GM23338 (cell line): ENCODE data around the gene TRIO. TPM values are rescaled to one million over a fixed set of nuclear protein-coding genes. Genes with fewer than 3 reads are reported as not detected.

Experiments
- ATAC-seq: fragments of 200-7000 bp; cut with Tn5 transposase; 3 replicates; pipeline ENCODE4 v1.9.1; 2020
- DNase-seq: peaks from one replicate; pipeline ENCODE4 v3.0.0-alpha.2; 2015; ENCODE audit warnings: low spot score
- H2AFZ ChIP-seq: fragments of 200-600 bp; sonication (generic); 2 replicates; pipeline ENCODE4 v1.8.0; 2016; ENCODE audit warnings: antibody characterized with exemption, mild to moderate bottlenecking, moderate library complexity
- H3F3A ChIP-seq: fragments of 200-600 bp; sonication (generic); replicated peaks from 2 replicates; pipeline ENCODE4 v1.8.0; 2017; ENCODE audit warnings: antibody characterized with exemption, mixed run types, low read depth
- H3K27ac ChIP-seq: fragments of 200-600 bp; sonication (generic); 2 replicates; pipeline ENCODE4 v1.6.1; 2016; ENCODE audit warnings: low read depth
- H3K27me3 ChIP-seq: fragments of 200-600 bp; sonication (generic); 2 replicates; pipeline ENCODE4 v1.8.0; 2016; ENCODE audit warnings: mild to moderate bottlenecking, mixed run types, moderate library complexity; ENCODE audit not compliant: insufficient read depth
- H3K36me3 ChIP-seq: fragments of 200-600 bp; sonication (generic); 2 replicates; pipeline ENCODE4 v1.8.0; 2016; ENCODE audit warnings: mild to moderate bottlenecking; ENCODE audit not compliant: insufficient read depth
- H3K4me1 ChIP-seq: fragments of 200-600 bp; sonication (generic); 2 replicates; pipeline ENCODE4 v1.8.0; 2016; ENCODE audit warnings: mild to moderate bottlenecking, moderate library complexity; ENCODE audit not compliant: insufficient read depth
- H3K4me2 ChIP-seq: fragments of 200-600 bp; sonication (generic); 2 replicates; pipeline ENCODE4 v1.7.1; 2017; ENCODE audit warnings: mixed run types
- H3K4me3 ChIP-seq: fragments of 200-600 bp; sonication (generic); 2 replicates; pipeline ENCODE4 v1.6.1; 2016; ENCODE audit warnings: mixed run types
- H3K79me2 ChIP-seq: fragments of 200-600 bp; sonication (generic); replicated peaks from 2 replicates; pipeline ENCODE4 v1.8.0; 2017; ENCODE audit warnings: mild to moderate bottlenecking; ENCODE audit not compliant: insufficient read depth
- H3K9me2 ChIP-seq: fragments of 200-600 bp; sonication (generic); 2 replicates; pipeline ENCODE4 v1.8.0; 2017; ENCODE audit not compliant: insufficient read depth
- H4K20me1 ChIP-seq: fragments of 200-600 bp; sonication (generic); replicated peaks from 2 replicates; pipeline ENCODE4 v1.8.0; 2017; ENCODE audit warnings: mild to moderate bottlenecking; ENCODE audit not compliant: insufficient read depth
- H3K27ac Mint-ChIP-seq: 2 replicates; pipeline ENCODE4 v1.8.0; 2020; ENCODE audit warnings: inconsistent platforms, mild to moderate bottlenecking, moderate library complexity, mixed read lengths
- H3K27me3 Mint-ChIP-seq: 3 replicates; pipeline ENCODE4 v1.8.0; 2022; ENCODE audit warnings: low read depth, mild to moderate bottlenecking, moderate library complexity, mixed read lengths, inconsistent platforms; ENCODE audit not compliant: insufficient read depth, poor library complexity
- H3K36me3 Mint-ChIP-seq: 3 replicates; pipeline ENCODE4 v1.8.0; 2021; ENCODE audit warnings: low read depth, mild to moderate bottlenecking, inconsistent platforms, moderate library complexity, mixed read lengths
- H3K4me1 Mint-ChIP-seq: 3 replicates; pipeline ENCODE4 v1.8.0; 2020; ENCODE audit warnings: mild to moderate bottlenecking, inconsistent platforms, mixed read lengths
- H3K4me3 Mint-ChIP-seq: 3 replicates; pipeline ENCODE4 v1.8.0; 2021; ENCODE audit warnings: moderate library complexity, mild to moderate bottlenecking, inconsistent platforms, mixed read lengths
- H3K9me3 Mint-ChIP-seq: 3 replicates; pipeline ENCODE4 v1.8.0; 2020; ENCODE audit warnings: moderate library complexity, mild to moderate bottlenecking, inconsistent platforms, mixed read lengths
- CREB1 ChIP-seq: fragments of 250-450 bp; sonication (Bioruptor Pico); IDR thresholded peaks from 2 replicates; pipeline ENCODE4 v1.5.0; 2020; ENCODE audit warnings: low read depth, mild to moderate bottlenecking, moderate library complexity
- ETS1 ChIP-seq: IDR thresholded peaks from 2 replicates; pipeline ENCODE4 v1.6.1; 2016; ENCODE audit warnings: antibody characterized with exemption
- EZH2 ChIP-seq: fragments of 200-600 bp; sonication (generic); IDR thresholded peaks from one replicate; pipeline ENCODE4 v1.8.0; 2017; ENCODE audit warnings: antibody characterized with exemption, mild to moderate bottlenecking, low read depth; ENCODE audit not compliant: unreplicated experiment
- JUNB ChIP-seq: IDR thresholded peaks from one replicate; pipeline ENCODE4 v1.6.1; 2016; ENCODE audit warnings: antibody characterized with exemption; ENCODE audit not compliant: unreplicated experiment
- NANOG ChIP-seq: IDR thresholded peaks from 2 replicates; pipeline ENCODE4 v1.6.1; 2016; ENCODE audit warnings: antibody characterized with exemption, borderline replicate concordance
- POLR2AphosphoS5 ChIP-seq: IDR thresholded peaks from 2 replicates; pipeline ENCODE4 v1.6.1; 2016; ENCODE audit warnings: antibody characterized with exemption, low read depth
- STAT1 ChIP-seq: IDR thresholded peaks from one replicate; pipeline ENCODE4 v1.6.1; 2016; ENCODE audit warnings: antibody characterized with exemption; ENCODE audit not compliant: unreplicated experiment
- ZNF114 ChIP-seq: fragments of 250-450 bp; sonication (Bioruptor Pico); IDR thresholded peaks from 2 replicates; pipeline ENCODE4 v1.5.0; 2020; ENCODE audit warnings: mild to moderate bottlenecking, moderate library complexity
- polyA plus RNA-seq: library from polyadenylated mRNA; unstranded; fragments of >200 nt; fragmentation: Nextera tagmentation; extraction: Ambion mirVana; gene quantifications from 2 replicates; pipeline ENCODE4 v1.2.1, GENCODE V29; 2016
- total RNA-seq: library from RNA; depleted of rRNA; stranded (reverse); fragments of >200 nt; shearing (Covaris generic); gene quantifications from 2 replicates; pipeline ENCODE4 v1.2.3, GENCODE V29; 2014
- TF ChIP-seq, protein P1 (sequence below), 2 experiments: fragments of 200-600 bp in 1 of 2; sonication (generic) in 1 of 2; conservative IDR thresholded peaks; 2 replicates each; pipeline versions ENCODE4 v1.5.1 to v1.6.1; 2016 to 2017; ENCODE audit warnings: antibody characterized with exemption in 2 of 2, low read depth in 2 of 2, mild to moderate bottlenecking in 2 of 2, moderate library complexity in 1 of 2

Gene TRIO
- total and polyA plus RNA-seq, 2 experiments from 2014 or later = 13.8 to 113 TPM

DNA sequence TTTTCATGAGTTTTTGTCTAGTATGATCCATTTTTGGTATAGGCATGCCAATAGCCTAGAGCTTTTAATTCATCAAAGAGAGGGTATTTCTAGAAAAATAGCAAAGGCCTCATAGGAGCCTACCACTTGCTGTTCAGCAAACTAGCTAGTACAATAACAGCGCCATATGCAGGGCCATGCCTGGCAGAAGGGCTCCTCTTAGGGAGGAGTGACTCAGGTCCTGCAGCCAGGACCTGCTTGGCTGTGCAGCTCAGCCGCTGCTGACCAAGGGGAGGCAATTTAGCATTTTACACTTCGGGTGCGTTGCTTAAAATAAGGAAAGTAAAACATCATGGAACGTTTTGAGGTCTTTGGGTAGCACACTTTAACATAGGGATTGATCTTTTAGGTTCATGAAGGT lies 100.6 kb downstream of the TRIO start:
- Mint-ChIP-seq H3K4me1 (peaks cover 73% of the 10 kb centered on the region), H3K4me3 (no peak overlapping the region), H3K9me3 (no peaks in the 10 kb centered on the region), H3K27ac (no peak overlapping the region), H3K27me3 (peaks cover 3% of the 10 kb centered on the region), H3K36me3 (no peaks in the 10 kb centered on the region)
- ATAC-seq = 0 out of 3 replicates have a peak, but pooled peaks have one; percentile 10
- H3K36me3 ChIP-seq = no peaks in the 10 kb centered on the region
- H3K4me1 ChIP-seq = peaks cover 62% of the 10 kb centered on the region
- H4K20me1 ChIP-seq = peaks cover 13% of the 10 kb centered on the region; the same call in 1 of the 2 replicates
- no peaks in the 10 kb centered on the region for H3K27me3 ChIP-seq
- peaks cover 100% of the 10 kb centered on the region for H3K79me2 ChIP-seq
- H3K4me2 ChIP-seq = no peak overlapping the region
- no peaks in the 10 kb centered on the region for H3F3A ChIP-seq
- TF ChIP-seq POLR2AphosphoS5 (no peak), EZH2 (no peak), CREB1 (CRISPR knock-in tag) (no peak), JUNB (no peak), ZNF114 (CRISPR knock-in tag) (no peak), STAT1 (no peak)
- TF ChIP-seq, protein P1, sequence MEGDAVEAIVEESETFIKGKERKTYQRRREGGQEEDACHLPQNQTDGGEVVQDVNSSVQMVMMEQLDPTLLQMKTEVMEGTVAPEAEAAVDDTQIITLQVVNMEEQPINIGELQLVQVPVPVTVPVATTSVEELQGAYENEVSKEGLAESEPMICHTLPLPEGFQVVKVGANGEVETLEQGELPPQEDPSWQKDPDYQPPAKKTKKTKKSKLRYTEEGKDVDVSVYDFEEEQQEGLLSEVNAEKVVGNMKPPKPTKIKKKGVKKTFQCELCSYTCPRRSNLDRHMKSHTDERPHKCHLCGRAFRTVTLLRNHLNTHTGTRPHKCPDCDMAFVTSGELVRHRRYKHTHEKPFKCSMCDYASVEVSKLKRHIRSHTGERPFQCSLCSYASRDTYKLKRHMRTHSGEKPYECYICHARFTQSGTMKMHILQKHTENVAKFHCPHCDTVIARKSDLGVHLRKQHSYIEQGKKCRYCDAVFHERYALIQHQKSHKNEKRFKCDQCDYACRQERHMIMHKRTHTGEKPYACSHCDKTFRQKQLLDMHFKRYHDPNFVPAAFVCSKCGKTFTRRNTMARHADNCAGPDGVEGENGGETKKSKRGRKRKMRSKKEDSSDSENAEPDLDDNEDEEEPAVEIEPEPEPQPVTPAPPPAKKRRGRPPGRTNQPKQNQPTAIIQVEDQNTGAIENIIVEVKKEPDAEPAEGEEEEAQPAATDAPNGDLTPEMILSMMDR (conservative IDR thresholded peaks at IDR 0.05; ENCODE audit: low read depth in 2 of 2) = no peak
- no peak overlapping the region for H2AFZ ChIP-seq
- H3K27ac ChIP-seq = no peak overlapping the region
- no peak for DNase-seq
- H3K4me3 ChIP-seq = no peak overlapping the region
- no peaks in the 10 kb centered on the region for H3K9me2 ChIP-seq

DNA sequence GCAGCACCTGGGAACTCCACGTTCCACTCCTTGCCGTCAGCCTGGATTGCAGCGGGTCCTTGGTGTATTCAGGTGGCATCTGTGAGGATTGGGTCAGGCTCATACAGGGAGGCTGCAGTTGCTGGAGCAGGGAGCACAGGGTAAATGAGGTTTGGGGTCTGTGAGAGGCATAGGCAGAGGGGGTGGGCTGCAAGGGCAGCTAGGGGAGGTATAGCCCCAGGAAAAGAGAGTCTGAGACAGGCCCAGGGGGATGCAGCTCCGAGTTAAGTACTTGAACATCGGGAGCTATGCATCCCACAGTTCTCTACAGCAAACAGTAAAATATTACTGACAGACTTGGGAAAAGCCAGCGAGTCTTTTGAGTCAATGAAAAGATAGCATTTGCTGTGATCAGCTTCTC lies 101.6 kb downstream of the TRIO start:
- Histone ChIP-seq H3F3A (no peaks in the 10 kb centered on the region), H3K9me2 (no peaks in the 10 kb centered on the region), H2AFZ (no peak overlapping the region), H3K79me2 (peaks cover 100% of the 10 kb centered on the region), H3K4me2 (no peak overlapping the region), H3K27ac (no peak overlapping the region), H3K36me3 (no peaks in the 10 kb centered on the region), H4K20me1 (peaks cover 13% of the 10 kb centered on the region; the same call in 1 of the 2 replicates), H3K4me1 (peaks cover 62% of the 10 kb centered on the region), H3K4me3 (no peak overlapping the region), H3K27me3 (no peaks in the 10 kb centered on the region)
- TF ChIP-seq ETS1 (no peak), NANOG (no peak), CREB1 (CRISPR knock-in tag) (no peak), EZH2 (no peak)
- TF ChIP-seq, protein P1 (conservative IDR thresholded peaks at IDR 0.05; ENCODE audit: low read depth in 2 of 2) = no peak
- Mint-ChIP-seq H3K4me3 (no peak overlapping the region), H3K27me3 (peaks cover 5% of the 10 kb centered on the region), H3K27ac (peak overlapping the region; percentile 84), H3K36me3 (0 out of 3 replicates have a peak, but pooled peaks cover 2% of the 10 kb centered on the region), H3K9me3 (no peaks in the 10 kb centered on the region), H3K4me1 (peaks cover 73% of the 10 kb centered on the region)
- ATAC-seq = peak; percentile 15; the same call in 2 of the 3 replicates
- DNase-seq = no peak
